K562 (cell line): Measurements from ENCODE around the gene SZT2. TPM values are rescaled to one million over a fixed set of nuclear protein-coding genes. Genes with fewer than 3 reads are reported as not detected.

Experiments
- ATAC-seq: fragments of 200-7000 bp; cut with Tn5 transposase; 3 replicates; pipeline ENCODE4 v1.9.1; 2020; ENCODE audit warnings: moderate library complexity
- BruUV-seq: library from RNA; stranded (reverse); fragments of 400-500 nt; replicated peaks from 2 replicates; lab custom pipeline; 2021; lab: Mats Ljungman, UMichigan
- CTCF ChIA-PET: fragments of 300-600 bp; formaldehyde crosslinking; extraction: SDS; loops from one replicate; lab custom pipeline; 2021; ENCODE audit warnings: low intra/inter-chr PET ratio; lab: Yijun Ruan, JAX
- POLR2A ChIA-PET: fragments of 300-600, 350-650 bp; sonication (Branson Sonifier 250); formaldehyde crosslinking; extraction: SDS; loops from one replicate; lab custom pipeline; 2021; ENCODE audit warnings: antibody characterized with exemption, inconsistent platforms; lab: Yijun Ruan, JAX
- DNase-seq, 4 experiments: peaks; one replicate each; pipeline versions ENCODE4 v3.0.0 to v3.0.0-alpha.2; 2011 to 2018; ENCODE audit warnings: low spot score in 3 of 4, mixed read lengths in 3 of 4; ENCODE audit errors: extremely low read depth in 1 of 4
- FAIRE-seq: peaks from 2 replicates; lab custom pipeline; 2011; peaks lifted over from hg19 to GRCh38; lab: Jason Lieb, UNC
- H2AFZ ChIP-seq: 2 replicates; pipeline ENCODE4 v1.6.0; 2011; ENCODE audit warnings: low read depth, low read length, control low read depth, inconsistent platforms
- H3K27ac ChIP-seq: fragments of 200-600 bp; 3 replicates; pipeline ENCODE4 v1.8.0; 2011; ENCODE audit warnings: low read depth, mild to moderate bottlenecking, control low read depth, inconsistent platforms, low read length, moderate library complexity, mixed read lengths; ENCODE audit errors: extremely low read depth
- H3K27me3 ChIP-seq, 2 experiments: fragments of 300-600 bp in 1 of 2; 2 replicates in 1 of 2; 3 replicates in 1 of 2; pipeline versions ENCODE4 v1.6.0 to v1.8.0; 2011; ENCODE audit warnings: inconsistent platforms in 2 of 2, low read length in 2 of 2, mild to moderate bottlenecking in 1 of 2, mixed read lengths in 1 of 2, moderate library complexity in 1 of 2; ENCODE audit not compliant: control insufficient read depth in 2 of 2, insufficient read depth in 2 of 2
- H3K36me3 ChIP-seq: fragments of 300-600 bp; 3 replicates; pipeline ENCODE4 v1.8.0; 2011; ENCODE audit warnings: mild to moderate bottlenecking, low read length, inconsistent platforms; ENCODE audit not compliant: control insufficient read depth, insufficient read depth
- H3K4me1 ChIP-seq, 2 experiments: fragments of 200-600 bp in 1 of 2; replicated peaks in 1 of 2; 2 replicates in 1 of 2; 3 replicates in 1 of 2; pipeline versions ENCODE4 v1.5.1 to v1.8.0; 2011; ENCODE audit warnings: inconsistent platforms in 2 of 2, low read length in 2 of 2, mild to moderate bottlenecking in 1 of 2, mixed read lengths in 1 of 2, moderate library complexity in 1 of 2; ENCODE audit not compliant: control insufficient read depth in 2 of 2, insufficient read depth in 2 of 2
- H3K4me2 ChIP-seq: 2 replicates; pipeline ENCODE4 v1.6.1; 2011; ENCODE audit warnings: low read length, control low read depth, inconsistent platforms, mixed read lengths; ENCODE audit not compliant: insufficient read depth
- H3K4me3 ChIP-seq: fragments of 200-600 bp; sonication (generic), shearing (Covaris generic); 2 replicates; pipeline ENCODE4 v1.5.1; 2016; ENCODE audit warnings: control low read depth, inconsistent platforms
- H3K79me2 ChIP-seq: fragments of 200-600 bp; 3 replicates; pipeline ENCODE4 v1.8.0; 2011; ENCODE audit warnings: low read length, inconsistent platforms; ENCODE audit not compliant: control insufficient read depth, insufficient read depth
- H3K9ac ChIP-seq, 2 experiments: 2 replicates each; pipeline versions ENCODE4 v1.6.0 to v1.6.1; 2011; ENCODE audit warnings: low read depth in 2 of 2, low read length in 2 of 2, control low read depth in 1 of 2, inconsistent platforms in 1 of 2, mild to moderate bottlenecking in 1 of 2, mixed read lengths in 1 of 2; ENCODE audit not compliant: insufficient read depth in 1 of 2
- H3K9me1 ChIP-seq: one replicate; pipeline ENCODE4 v1.6.0; 2011; ENCODE audit warnings: inconsistent platforms, mild to moderate bottlenecking, low read length, moderate library complexity; ENCODE audit not compliant: control insufficient read depth, insufficient read depth
- H3K9me3 ChIP-seq: replicated peaks from 2 replicates; pipeline ENCODE4 v1.5.1; 2011; ENCODE audit warnings: low read depth, low read length, inconsistent platforms; ENCODE audit not compliant: control insufficient read depth, insufficient read depth
- H4K20me1 ChIP-seq: replicated peaks from 2 replicates; pipeline ENCODE4 v1.6.1; 2011; ENCODE audit warnings: low read length, inconsistent platforms, mixed read lengths; ENCODE audit not compliant: control insufficient read depth, insufficient read depth
- BRD4 ChIP-seq: fragments of 200-600 bp; sonication (generic); IDR thresholded peaks from 2 replicates; pipeline ENCODE4 v1.6.1; 2017; ENCODE audit warnings: inconsistent platforms
- CBFB ChIP-seq: sonication (generic); formaldehyde crosslinking; IDR thresholded peaks from 2 replicates; pipeline ENCODE4 v1.4.0; 2020; ENCODE audit warnings: mild to moderate bottlenecking, missing genetic modification reagents
- CCNT2 ChIP-seq: IDR thresholded peaks from 2 replicates; pipeline ENCODE4 v1.6.1; 2011; ENCODE audit warnings: borderline replicate concordance, low read depth, mild to moderate bottlenecking, moderate library complexity, mixed read lengths, low read length; ENCODE audit not compliant: insufficient read length; ENCODE audit errors: extremely low read depth
- GTF2B ChIP-seq: IDR thresholded peaks from 2 replicates; pipeline ENCODE4 v1.6.1; 2011; ENCODE audit not compliant: insufficient read length; ENCODE audit errors: extremely low read depth
- ILK ChIP-seq: fragments of 450-650 bp; IDR thresholded peaks from 2 replicates; pipeline ENCODE4 v1.6.1; 2016; ENCODE audit warnings: missing genetic modification characterization, low read depth, mild to moderate bottlenecking, missing compliant biosample characterization, moderate library complexity, borderline replicate concordance
- KDM1A ChIP-seq, 2 experiments: fragments of 450-650 bp; IDR thresholded peaks; 2 replicates each; pipeline ENCODE4 v1.6.1; 2016; ENCODE audit warnings: mild to moderate bottlenecking in 2 of 2
- PTTG1 ChIP-seq: fragments of 450-650 bp; IDR thresholded peaks from 2 replicates; pipeline ENCODE4 v1.6.1; 2016; ENCODE audit warnings: low read depth, mild to moderate bottlenecking, missing genetic modification characterization, missing compliant biosample characterization
- SNAPC5 ChIP-seq: fragments of 250-450 bp; sonication (Bioruptor Pico); IDR thresholded peaks from 2 replicates; pipeline ENCODE4 v1.8.0; 2021; ENCODE audit warnings: moderate library complexity, mild to moderate bottlenecking, inconsistent platforms
- SNRNP70 ChIP-seq: fragments of 200-400 bp; formaldehyde crosslinking; optimal IDR thresholded peaks from 2 replicates; pipeline ENCODE3; 2017; ENCODE audit warnings: low read depth, low read length
- TAF1 ChIP-seq: IDR thresholded peaks from 2 replicates; pipeline ENCODE4 v1.6.1; 2011; ENCODE audit warnings: mild to moderate bottlenecking, low read length, moderate library complexity; ENCODE audit not compliant: insufficient read depth, control insufficient read depth, severe bottlenecking; ENCODE audit errors: extremely low read depth
- TCF7 ChIP-seq: sonication (generic); IDR thresholded peaks from 2 replicates; pipeline ENCODE4 v1.6.1; 2016; ENCODE audit warnings: antibody characterized with exemption, borderline replicate concordance
- ZBTB7A ChIP-seq: IDR thresholded peaks from 2 replicates; pipeline ENCODE4 v1.6.1; 2011; ENCODE audit warnings: low read depth, mild to moderate bottlenecking, low read length, moderate library complexity, borderline replicate concordance; ENCODE audit not compliant: control insufficient read depth
- ZFP1 ChIP-seq: fragments of 450-650 bp; formaldehyde crosslinking; IDR thresholded peaks from 2 replicates; pipeline ENCODE4 v1.4.0; 2020; ENCODE audit warnings: mild to moderate bottlenecking, mixed read lengths
- ZNF165 ChIP-seq: fragments of 250-450 bp; sonication (Bioruptor Pico); IDR thresholded peaks from 2 replicates; pipeline ENCODE4 v1.4.0; 2020; ENCODE audit warnings: borderline replicate concordance
- ZNF644 ChIP-seq: fragments of 200-800 bp; sonication (Bioruptor generic); IDR thresholded peaks from 2 replicates; pipeline ENCODE4 v1.6.1; 2016; ENCODE audit warnings: low read depth, missing genetic modification characterization, missing compliant biosample characterization
- ZNF699 ChIP-seq: fragments of 250-450 bp; sonication (Bioruptor Pico); IDR thresholded peaks from 2 replicates; pipeline ENCODE4 v1.8.0; 2021; ENCODE audit warnings: mild to moderate bottlenecking, moderate library complexity; ENCODE audit not compliant: insufficient replicate concordance
- WGBS: fragments of 100-300 bp; shearing (Covaris generic); methylation state at CpG from one replicate; pipeline ENCODE4 v1.1.6; 2016; ENCODE audit warnings: low coverage, mixed read lengths; ENCODE audit not compliant: insufficient coverage; ENCODE audit errors: missing lambda C conversion rate; 5-methylcytosine and 5-hydroxymethylcytosine counted together
- in situ Hi-C: fragments of 300-500 bp; cut with MboI; formaldehyde crosslinking; loops from 4 replicates; pipeline ENCODE4 v1.15.0; 2018; ENCODE audit warnings: inconsistent platforms, mixed read lengths
- intact Hi-C: fragments of 100-400 bp; cut with micrococcal nuclease; formaldehyde crosslinking; loops from 2 replicates; pipeline ENCODE4 v1.14.2; 2022
- polyA plus RNA-seq, 8 experiments: library from polyadenylated mRNA; depleted of rRNA in 4 of 8; stranded (reverse) in 5 of 8; unstranded in 3 of 8; fragments of >200 nt; fragmentation: Nextera tagmentation in 2 of 8; fragmentation: Illumina TruSeq in 1 of 8; extraction: Ambion mirVana in 2 of 8; extraction: Trizol in 1 of 8; gene quantifications; 2 replicates each; pipeline versions ENCODE4 v1.2.1 to v1.2.3, GENCODE V29; 2011 to 2014; ENCODE audit warnings: inconsistent platforms in 1 of 8, missing spikeins in 1 of 8
- total RNA-seq, 7 experiments: library from RNA; depleted of rRNA in 6 of 7; stranded (reverse); fragments of >200 nt in 6 of 7; fragmentation: Illumina TruSeq in 2 of 7; extraction: Trizol in 2 of 7; gene quantifications; 2 replicates each; pipeline versions ENCODE4 v1.2.1 to v1.2.3, GENCODE V29; 2011 to 2021; ENCODE audit warnings: low replicate concordance in 1 of 7

SZT2 gene
- total and polyA plus RNA-seq, 9 of the 15 experiments (the other 6 are each of a cell fraction or from before 2014, with no cell fraction given), result 0.88 to 31.0 (median 12.8) TPM

GRCh38 chr1:43439781-43440180, 50.1 kb downstream of the SZT2 start:
- intact Hi-C loops, result no loop called here
- FAIRE-seq (no peak), DNase-seq (no peak), ATAC-seq (no peak)
- H3K4me3 ChIP-seq, result no peak overlapping the region
- POLR2A ChIA-PET, result interaction anchor here (0.5 to 1.1 kb wide), 3 partner anchors 13 to 294 kb away, joined by 3 to 4 read pairs (median 4); no protein-coding TSS in a partner anchor
- H3K4me1 ChIP-seq, result peaks cover 2% of the 10 kb centered on the region in 2 experiments; a peak in 3 of 5 replicates
- no peaks in the 10 kb centered on the region for H3K9me3 ChIP-seq
- H4K20me1 ChIP-seq, result no peaks in the 10 kb centered on the region; the same call in 1 of the 2 replicates
- CTCF ChIA-PET, result no interaction called here
- 82% methylated on average over 7 of the region's 7 CpGs for WGBS
- H3K36me3 ChIP-seq, result peaks cover 28% of the 10 kb centered on the region; the same call in 2 of the 3 replicates
- peaks cover 4% of the 10 kb centered on the region for H3K9me1 ChIP-seq
- H3K79me2 ChIP-seq, result no peaks in the 10 kb centered on the region
- BruUV-seq, result no TSS peak
- no peak overlapping the region for H3K9ac ChIP-seq
- TF ChIP-seq ILK, result no peak
- no peak for TF ChIP-seq ZBTB7A
- TF ChIP-seq, all 486 proteins: peak for 0
- in situ Hi-C loops, result no loop called here
- Histone ChIP-seq H3K27me3 (no peaks in the 10 kb centered on the region), H3K4me2 (no peak overlapping the region), H2AFZ (no peak overlapping the region), H3K27ac (no peak overlapping the region)

GRCh38 chr1:43440358-43440757, 50.7 kb downstream of the SZT2 start:
- intact Hi-C loops, result no loop called here
- ChIA-PET CTCF (no interaction called here), POLR2A (interaction anchor here (0.5 to 1.3 kb wide), 5 partner anchors 13 to 295 kb away, joined by 3 to 4 read pairs (median 3); no protein-coding TSS in a partner anchor)
- WGBS, result 68% methylated on average over 7 of the region's 7 CpGs
- no peaks in the 10 kb centered on the region for H3K9me3 ChIP-seq
- H3K27ac ChIP-seq, result no peak overlapping the region
- H3K9me1 ChIP-seq, result peaks cover 4% of the 10 kb centered on the region
- no peaks in the 10 kb centered on the region for H3K79me2 ChIP-seq
- peaks cover 8% of the 10 kb centered on the region in 2 experiments; a peak in 3 of 5 replicates for H3K4me1 ChIP-seq
- no peak overlapping the region for H3K4me2 ChIP-seq
- in situ Hi-C loops, result no loop called here
- ATAC-seq (no peak), FAIRE-seq (no peak), DNase-seq (no peak)
- H2AFZ ChIP-seq, result no peak overlapping the region
- H3K4me3 ChIP-seq, result no peak overlapping the region
- BruUV-seq, result no TSS peak
- no peaks in the 10 kb centered on the region; the same call in 1 of the 2 replicates for H4K20me1 ChIP-seq
- no peaks in the 10 kb centered on the region for H3K27me3 ChIP-seq
- H3K9ac ChIP-seq, result no peak overlapping the region
- H3K36me3 ChIP-seq, result peaks cover 26% of the 10 kb centered on the region; the same call in 2 of the 3 replicates
- TF ChIP-seq TAF1 (no peak), ZNF644 (tag) (no peak), PTTG1 (tag) (no peak), BRD4 (no peak), GTF2B (no peak), SNRNP70 (no peak), TCF7 (no peak), ZNF699 (no peak), ZNF165 (no peak), SNAPC5 (CRISPR knock-in tag) (no peak), ZFP1 (CRISPR knock-in tag) (no peak), CBFB (CRISPR knock-in tag) (no peak), KDM1A (IDR thresholded peaks at IDR 0.05) (no peak), CCNT2 (no peak)
